Breast epithelium (tissue), 3 donors: ENCODE results near the gene SALL4.
"Not testable (repeated sequence)": the region's sequence is repeated elsewhere in the genome, so short reads cannot be mapped to it uniquely, and the experiment has no call there.

Experiments used
- POLR2A ChIP-seq: fragments of 450-650 bp; IDR thresholded peaks from one replicate; pipeline ENCODE4 v1.6.1; 2016; ENCODE audit warnings: antibody characterized with exemption, mild to moderate bottlenecking, moderate library complexity
- POLR2AphosphoS5 ChIP-seq, 3 donors: sonication (generic); formaldehyde crosslinking; IDR thresholded peaks; one replicate each; pipeline ENCODE4 v1.6.1; 2017; ENCODE audit warnings: antibody characterized with exemption in 3 of 3
- TF ChIP-seq, protein P1 (sequence below), 3 donors: fragments of 450-650 bp; IDR thresholded peaks; one replicate each; pipeline ENCODE4 v1.5.1; 2016 to 2017; ENCODE audit warnings: antibody characterized with exemption in 3 of 3, mild to moderate bottlenecking in 3 of 3, moderate library complexity in 3 of 3

DNA sequence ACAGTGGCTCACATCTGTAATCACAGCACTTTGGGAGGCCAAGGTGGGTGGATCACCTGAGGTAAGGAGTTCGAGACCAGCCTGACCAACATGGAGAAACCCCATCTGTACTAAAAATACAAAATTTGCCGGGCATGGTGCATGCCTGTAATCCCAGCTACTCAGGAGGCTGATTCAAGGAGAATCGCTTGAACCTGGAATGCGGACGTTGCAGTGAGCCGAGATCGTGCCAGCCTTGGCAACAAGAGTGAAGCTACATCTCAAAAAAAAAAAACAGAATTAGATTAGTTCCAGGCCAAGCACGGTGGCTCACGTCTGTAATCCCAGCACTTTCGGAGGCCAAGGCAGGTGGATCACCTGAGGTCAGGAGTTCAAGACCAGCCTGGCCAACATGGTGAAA lies 36.9 kb downstream of the SALL4 start:
- TF ChIP-seq, protein P1, sequence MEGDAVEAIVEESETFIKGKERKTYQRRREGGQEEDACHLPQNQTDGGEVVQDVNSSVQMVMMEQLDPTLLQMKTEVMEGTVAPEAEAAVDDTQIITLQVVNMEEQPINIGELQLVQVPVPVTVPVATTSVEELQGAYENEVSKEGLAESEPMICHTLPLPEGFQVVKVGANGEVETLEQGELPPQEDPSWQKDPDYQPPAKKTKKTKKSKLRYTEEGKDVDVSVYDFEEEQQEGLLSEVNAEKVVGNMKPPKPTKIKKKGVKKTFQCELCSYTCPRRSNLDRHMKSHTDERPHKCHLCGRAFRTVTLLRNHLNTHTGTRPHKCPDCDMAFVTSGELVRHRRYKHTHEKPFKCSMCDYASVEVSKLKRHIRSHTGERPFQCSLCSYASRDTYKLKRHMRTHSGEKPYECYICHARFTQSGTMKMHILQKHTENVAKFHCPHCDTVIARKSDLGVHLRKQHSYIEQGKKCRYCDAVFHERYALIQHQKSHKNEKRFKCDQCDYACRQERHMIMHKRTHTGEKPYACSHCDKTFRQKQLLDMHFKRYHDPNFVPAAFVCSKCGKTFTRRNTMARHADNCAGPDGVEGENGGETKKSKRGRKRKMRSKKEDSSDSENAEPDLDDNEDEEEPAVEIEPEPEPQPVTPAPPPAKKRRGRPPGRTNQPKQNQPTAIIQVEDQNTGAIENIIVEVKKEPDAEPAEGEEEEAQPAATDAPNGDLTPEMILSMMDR (IDR thresholded peaks at IDR 0.05), result not testable (repeated sequence)
- TF ChIP-seq POLR2AphosphoS5 (IDR thresholded peaks at IDR 0.05); POLR2A: not testable (repeated sequence)
